Astrocyte (in vitro differentiated cells and primary cell): ENCODE data around the gene TMOD4. TPM values are rescaled to one million over a fixed set of nuclear protein-coding genes. Genes with fewer than 3 reads are reported as not detected.

Experiments
- DNase-seq: peaks from one replicate; pipeline ENCODE4 v3.0.0-alpha.2; 2010; ENCODE audit warnings: low read depth
- FAIRE-seq: peaks from 2 replicates; lab custom pipeline; 2011; peaks lifted over from hg19 to GRCh38; lab: Jason Lieb, UNC
- H2AFZ ChIP-seq: 2 replicates; pipeline ENCODE4 v1.6.0; 2012; ENCODE audit warnings: low read depth, low read length, inconsistent platforms
- H3K27ac ChIP-seq: 2 replicates; pipeline ENCODE4 v1.5.1; 2011; ENCODE audit warnings: low read depth, low read length, inconsistent platforms
- H3K27me3 ChIP-seq: 2 replicates; pipeline ENCODE4 v1.6.0; 2011; ENCODE audit warnings: low read length, inconsistent platforms; ENCODE audit not compliant: insufficient read depth
- H3K36me3 ChIP-seq: 2 replicates; pipeline ENCODE4 v1.5.1; 2011; ENCODE audit warnings: low read length, inconsistent platforms; ENCODE audit not compliant: insufficient read depth
- H3K4me1 ChIP-seq: 2 replicates; pipeline ENCODE4 v1.5.1; 2011; ENCODE audit warnings: low read length, inconsistent platforms; ENCODE audit not compliant: insufficient read depth
- H3K4me2 ChIP-seq: 2 replicates; pipeline ENCODE4 v1.6.0; 2012; ENCODE audit warnings: low read length, inconsistent platforms
- H3K4me3 ChIP-seq: 2 replicates; pipeline ENCODE4 v1.5.1; 2011; ENCODE audit warnings: low read depth, mild to moderate bottlenecking, low read length, inconsistent platforms; ENCODE audit not compliant: insufficient read depth
- H3K79me2 ChIP-seq: 2 replicates; pipeline ENCODE4 v1.6.0; 2012; ENCODE audit warnings: mild to moderate bottlenecking, low read length, inconsistent platforms; ENCODE audit not compliant: insufficient read depth
- H3K9ac ChIP-seq: 2 replicates; pipeline ENCODE4 v1.6.0; 2012; ENCODE audit warnings: mild to moderate bottlenecking, low read length, inconsistent platforms
- H3K9me3 ChIP-seq: 2 replicates; pipeline ENCODE4 v1.5.1; 2012; ENCODE audit warnings: low read depth, mild to moderate bottlenecking, low read length, inconsistent platforms; ENCODE audit not compliant: insufficient read depth
- H4K20me1 ChIP-seq: 2 replicates; pipeline ENCODE4 v1.6.0; 2012; ENCODE audit warnings: low read length, inconsistent platforms; ENCODE audit not compliant: insufficient read depth
- H3K27ac Mint-ChIP-seq: one replicate; pipeline ENCODE4 v1.8.0; 2021; ENCODE audit warnings: mild to moderate bottlenecking, mixed read lengths; ENCODE audit not compliant: unreplicated experiment
- H3K27me3 Mint-ChIP-seq: one replicate; pipeline ENCODE4 v1.8.0; 2021; ENCODE audit warnings: low read depth, mixed read lengths; ENCODE audit not compliant: unreplicated experiment
- H3K36me3 Mint-ChIP-seq: one replicate; pipeline ENCODE4 v1.8.0; 2021; ENCODE audit warnings: low read depth, mixed read lengths; ENCODE audit not compliant: unreplicated experiment
- H3K4me1 Mint-ChIP-seq: one replicate; pipeline ENCODE4 v1.8.0; 2021; ENCODE audit warnings: low read depth, mixed read lengths; ENCODE audit not compliant: unreplicated experiment
- H3K4me3 Mint-ChIP-seq: one replicate; pipeline ENCODE4 v1.8.0; 2021; ENCODE audit warnings: mild to moderate bottlenecking, moderate library complexity, mixed read lengths; ENCODE audit not compliant: unreplicated experiment
- H3K9me3 Mint-ChIP-seq: one replicate; pipeline ENCODE4 v1.8.0; 2021; ENCODE audit warnings: mild to moderate bottlenecking, mixed read lengths; ENCODE audit not compliant: unreplicated experiment
- CTCF ChIP-seq: IDR thresholded peaks from 2 replicates; pipeline ENCODE4 v1.5.1; 2011; ENCODE audit warnings: low read depth, mild to moderate bottlenecking, inconsistent platforms, low read length, moderate library complexity; ENCODE audit not compliant: insufficient read depth
- EZH2 ChIP-seq: IDR thresholded peaks from 2 replicates; pipeline ENCODE4 v1.6.1; 2012; ENCODE audit warnings: mild to moderate bottlenecking, low read length, inconsistent platforms; ENCODE audit not compliant: insufficient read depth
- total RNA-seq: library from RNA; stranded (reverse); gene quantifications from 2 replicates; pipeline ENCODE4 v1.2.1, GENCODE V29; 2021

Gene TMOD4
- total RNA-seq, 1 donor from 2014 or later: 1.4 TPM

DNA sequence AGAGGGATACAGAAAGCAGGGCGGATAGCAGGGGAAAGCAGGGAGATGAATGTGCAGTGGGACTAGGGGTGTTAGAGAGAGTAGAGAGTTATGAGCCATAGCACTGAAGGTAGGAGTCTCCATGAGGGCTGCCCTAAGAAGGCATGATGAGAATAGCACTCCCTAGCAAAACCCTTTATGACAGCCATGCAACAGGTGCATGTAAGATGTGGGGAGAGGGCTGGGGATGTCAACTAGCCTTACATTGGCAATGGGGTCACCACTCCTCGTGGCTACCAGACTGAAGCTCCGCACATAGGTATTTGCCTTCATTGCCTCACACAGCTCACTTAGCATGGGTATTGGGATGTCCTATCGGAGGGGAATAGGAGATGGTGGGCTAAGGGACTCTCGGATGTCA is 4.6 kb downstream of the TMOD4 start:
- no peak for DNase-seq
- H3K27me3 Mint-ChIP-seq: no peaks in the 10 kb centered on the region
- peaks cover 6% of the 10 kb centered on the region for H4K20me1 ChIP-seq
- FAIRE-seq: no peak
- H3K36me3 ChIP-seq: peaks cover 7% of the 10 kb centered on the region
- H3K4me2 ChIP-seq: no peak overlapping the region
- H2AFZ ChIP-seq: no peak overlapping the region
- TF ChIP-seq CTCF: no peak
- no peak for TF ChIP-seq EZH2
- H3K9me3 Mint-ChIP-seq: no peaks in the 10 kb centered on the region
- H3K79me2 ChIP-seq: peaks cover 20% of the 10 kb centered on the region
- H3K27me3 ChIP-seq: no peaks in the 10 kb centered on the region
- peak overlapping the region; percentile 22 for H3K27ac Mint-ChIP-seq
- H3K9me3 ChIP-seq: no peaks in the 10 kb centered on the region
- H3K4me1 Mint-ChIP-seq: peaks cover 6% of the 10 kb centered on the region
- H3K4me3 ChIP-seq: no peak overlapping the region
- peaks cover 7% of the 10 kb centered on the region for H3K4me1 ChIP-seq
- no peak overlapping the region for H3K27ac ChIP-seq
- H3K36me3 Mint-ChIP-seq: peaks cover 23% of the 10 kb centered on the region
- no peak overlapping the region for H3K9ac ChIP-seq
- peak overlapping the region; percentile 2 for H3K4me3 Mint-ChIP-seq

DNA sequence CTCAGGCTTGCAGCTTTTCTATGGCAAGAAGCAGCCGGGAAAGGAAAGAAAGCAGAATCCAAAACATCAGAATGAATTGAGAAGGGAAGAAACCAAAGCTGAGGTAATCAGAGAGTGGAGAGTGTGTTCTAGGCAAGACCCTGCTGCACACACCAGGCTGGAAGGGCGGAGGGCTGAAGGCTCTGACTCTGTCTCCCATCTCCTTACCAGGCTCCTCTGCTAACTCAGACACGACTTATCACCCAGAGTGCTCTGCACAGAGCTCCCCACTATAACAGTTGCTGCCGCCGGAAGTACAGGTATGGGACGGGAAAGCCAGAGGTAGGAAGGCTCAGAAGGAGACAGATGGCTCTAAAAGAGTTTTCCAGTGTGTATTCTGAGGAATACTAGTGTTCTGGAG is 8.7 kb downstream of the TMOD4 start:
- Mint-ChIP-seq H3K9me3 (no peaks in the 10 kb centered on the region), H3K27me3 (no peaks in the 10 kb centered on the region), H3K36me3 (peaks cover 18% of the 10 kb centered on the region), H3K27ac (peak overlapping the region; percentile 94), H3K4me3 (peak overlapping the region; percentile 96), H3K4me1 (peaks cover 11% of the 10 kb centered on the region)
- H2AFZ ChIP-seq: no peak overlapping the region
- no peak for DNase-seq
- H3K4me1 ChIP-seq: peaks cover 15% of the 10 kb centered on the region
- peak overlapping the region; percentile 95 for H3K4me2 ChIP-seq
- peaks cover 6% of the 10 kb centered on the region for H4K20me1 ChIP-seq
- FAIRE-seq: no peak
- H3K9me3 ChIP-seq: no peaks in the 10 kb centered on the region
- H3K9ac ChIP-seq: peak overlapping the region; percentile 98
- peak overlapping the region; percentile 99 for H3K4me3 ChIP-seq
- H3K36me3 ChIP-seq: no peaks in the 10 kb centered on the region
- H3K79me2 ChIP-seq: peaks cover 41% of the 10 kb centered on the region
- peak overlapping the region; percentile 91 for H3K27ac ChIP-seq
- no peak for TF ChIP-seq EZH2
- no peak for TF ChIP-seq CTCF
- no peaks in the 10 kb centered on the region for H3K27me3 ChIP-seq

DNA sequence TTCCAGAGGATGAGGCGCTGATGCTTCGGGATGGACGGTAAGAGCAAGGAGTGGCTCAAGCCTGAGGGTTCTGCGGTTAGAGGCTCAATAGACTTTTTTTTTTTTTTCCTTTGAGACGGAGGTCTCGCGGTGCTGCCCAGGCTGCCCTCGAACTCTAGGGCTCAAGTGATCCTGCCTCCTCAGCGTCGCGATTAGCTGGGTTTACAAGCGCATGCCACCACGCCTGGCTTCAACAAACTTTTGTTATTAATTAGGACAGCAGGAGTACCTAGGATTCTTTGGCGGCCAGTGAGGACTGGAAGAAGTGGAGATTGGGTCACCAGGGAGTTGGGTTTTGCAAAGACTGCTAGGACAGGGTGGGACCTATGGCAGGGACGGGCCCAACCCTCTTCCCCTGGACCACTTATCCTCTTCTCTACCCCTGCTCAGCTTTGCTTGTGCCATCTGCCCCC is 9.2 kb downstream of the TMOD4 start:
- Histone ChIP-seq H3K36me3 (peaks cover 3% of the 10 kb centered on the region), H4K20me1 (peaks cover 6% of the 10 kb centered on the region), H3K27ac (peak overlapping the region; percentile 91), H2AFZ (peak overlapping the region; percentile 74), H3K9me3 (no peaks in the 10 kb centered on the region), H3K27me3 (no peaks in the 10 kb centered on the region), H3K4me2 (peak overlapping the region; percentile 95), H3K4me1 (peaks cover 15% of the 10 kb centered on the region), H3K79me2 (peaks cover 41% of the 10 kb centered on the region), H3K9ac (peak overlapping the region; percentile 98), H3K4me3 (peak overlapping the region; percentile 99)
- Mint-ChIP-seq H3K27ac (peak overlapping the region; percentile 94), H3K27me3 (no peaks in the 10 kb centered on the region), H3K36me3 (peaks cover 22% of the 10 kb centered on the region), H3K4me1 (peaks cover 11% of the 10 kb centered on the region), H3K4me3 (peak overlapping the region; percentile 96), H3K9me3 (no peaks in the 10 kb centered on the region)
- TF ChIP-seq EZH2: no peak
- no peak for TF ChIP-seq CTCF
- DNase-seq (peak; percentile 77), FAIRE-seq (no peak)
